Activated CD4-positive, alpha-beta memory T cell treated with anti-CD3 and anti-CD28 coated beads, Interleukin-2, amount 10 ng/mL, durations not matched to agents 7 days and 5 days (primary cell): Measurements from ENCODE around the gene SPECC1L. TPM values are rescaled to one million over a fixed set of nuclear protein-coding genes. Genes with fewer than 3 reads are reported as not detected.
A peak's percentile ranks its signal among the peaks of the same experiment; 100 is the strongest.
"Not testable (repeated sequence)": the region's sequence is repeated elsewhere in the genome, so short reads cannot be mapped to it uniquely, and the experiment has no call there.

ENCODE experiments used
- CTCF ChIA-PET: fragments of 350-600 bp; sonication (Branson Sonifier 250); formaldehyde crosslinking; loops from one replicate; lab custom pipeline; 2021; ENCODE audit warnings: antibody characterized with exemption, inconsistent platforms; lab: Charles Lee
- POLR2A ChIA-PET: fragments of 350-600 bp; sonication (Branson Sonifier 250); formaldehyde crosslinking; loops from one replicate; lab custom pipeline; 2021; ENCODE audit warnings: antibody characterized with exemption; lab: Charles Lee
- DNase-seq: peaks from one replicate; pipeline ENCODE4 v3.0.0-alpha.2; 2020
- H3K27ac Mint-ChIP-seq: one replicate; pipeline ENCODE4 v1.8.0; 2021; ENCODE audit warnings: mild to moderate bottlenecking, mixed read lengths
- H3K27me3 Mint-ChIP-seq: one replicate; pipeline ENCODE4 v1.8.0; 2021; ENCODE audit warnings: mixed read lengths
- H3K36me3 Mint-ChIP-seq: one replicate; pipeline ENCODE4 v1.8.0; 2021; ENCODE audit warnings: low read depth, mixed read lengths
- H3K4me1 Mint-ChIP-seq: one replicate; pipeline ENCODE4 v1.8.0; 2021; ENCODE audit warnings: mixed read lengths
- H3K4me3 Mint-ChIP-seq: one replicate; pipeline ENCODE4 v1.8.0; 2021; ENCODE audit warnings: mild to moderate bottlenecking, mixed read lengths
- H3K9me3 Mint-ChIP-seq: one replicate; pipeline ENCODE4 v1.8.0; 2021; ENCODE audit warnings: mixed read lengths
- total RNA-seq, 2 experiments: library from RNA; stranded (reverse); gene quantifications; one replicate each; pipeline ENCODE4 v1.2.3, GENCODE V29; 2021

Gene SPECC1L
- total RNA-seq, 2 experiments from 2014 or later: 33.2 to 37.9 TPM

DNA sequence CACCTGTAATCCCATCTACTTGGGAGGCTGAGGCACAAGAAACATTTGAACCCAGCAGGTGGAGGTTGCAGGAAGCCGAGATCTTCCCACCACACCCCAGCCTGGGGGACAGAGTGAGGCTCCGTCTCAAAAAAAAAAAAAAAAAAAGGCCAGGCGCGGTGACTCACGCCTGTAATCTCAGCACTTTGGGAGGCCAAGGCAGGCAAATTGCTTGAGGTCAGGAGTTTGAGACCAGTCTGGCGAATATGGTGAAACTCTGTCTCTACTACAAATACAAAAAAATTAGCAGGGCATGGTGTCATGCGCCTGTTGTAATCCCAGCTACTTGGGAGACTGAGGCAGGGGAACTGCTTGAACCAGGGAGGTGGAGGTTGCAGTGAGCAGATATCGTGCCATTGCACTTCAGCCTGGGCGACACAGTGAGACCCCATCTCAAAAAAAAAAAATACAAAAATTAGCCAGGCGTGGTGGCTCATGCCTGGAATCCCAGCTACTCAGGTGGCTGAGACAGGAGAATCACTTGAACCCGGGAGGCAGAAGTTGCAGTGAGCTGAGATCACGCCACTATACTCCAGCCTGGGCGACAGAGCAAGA is 32.4 kb upstream of the SPECC1L start:
- H3K9me3 Mint-ChIP-seq, H3K36me3 Mint-ChIP-seq, H3K27ac Mint-ChIP-seq, H3K4me3 Mint-ChIP-seq, H3K27me3 Mint-ChIP-seq, DNase-seq, POLR2A ChIA-PET, CTCF ChIA-PET: not testable (repeated sequence)
- peaks cover 30% of the 10 kb centered on the region for H3K4me1 Mint-ChIP-seq

DNA sequence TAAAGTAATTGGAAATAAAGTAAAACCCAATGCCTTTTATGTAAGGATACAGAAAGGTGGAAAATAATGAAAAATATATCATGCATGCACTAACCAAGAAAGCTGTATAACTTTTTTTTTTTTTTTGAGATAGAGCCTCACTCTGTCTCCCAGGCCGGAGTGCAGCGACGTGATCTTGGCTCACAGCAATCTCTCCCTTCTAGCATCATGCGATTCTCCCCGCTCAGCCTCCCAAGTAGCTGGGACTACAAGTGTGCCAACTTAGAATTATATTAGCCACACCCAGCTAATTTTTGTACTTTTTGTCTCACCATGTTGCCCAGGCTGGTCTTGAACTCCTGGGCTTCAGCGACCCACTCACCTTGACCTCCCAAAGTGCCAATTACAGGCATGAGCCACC is 30.2 kb upstream of the SPECC1L start:
- Mint-ChIP-seq H3K36me3 (no peaks in the 10 kb centered on the region), H3K27ac (no peak overlapping the region), H3K4me3 (no peak overlapping the region), H3K27me3 (peaks cover 3% of the 10 kb centered on the region), H3K4me1 (peaks cover 43% of the 10 kb centered on the region), H3K9me3 (no peaks in the 10 kb centered on the region)
- ChIA-PET POLR2A (no interaction called here), CTCF (interaction anchor here (0.7 to 4.1 kb wide), 3 partner anchors 9 to 84 kb away, joined by 3 to 30 read pairs (median 4); no protein-coding TSS in a partner anchor)
- DNase-seq: no peak

DNA sequence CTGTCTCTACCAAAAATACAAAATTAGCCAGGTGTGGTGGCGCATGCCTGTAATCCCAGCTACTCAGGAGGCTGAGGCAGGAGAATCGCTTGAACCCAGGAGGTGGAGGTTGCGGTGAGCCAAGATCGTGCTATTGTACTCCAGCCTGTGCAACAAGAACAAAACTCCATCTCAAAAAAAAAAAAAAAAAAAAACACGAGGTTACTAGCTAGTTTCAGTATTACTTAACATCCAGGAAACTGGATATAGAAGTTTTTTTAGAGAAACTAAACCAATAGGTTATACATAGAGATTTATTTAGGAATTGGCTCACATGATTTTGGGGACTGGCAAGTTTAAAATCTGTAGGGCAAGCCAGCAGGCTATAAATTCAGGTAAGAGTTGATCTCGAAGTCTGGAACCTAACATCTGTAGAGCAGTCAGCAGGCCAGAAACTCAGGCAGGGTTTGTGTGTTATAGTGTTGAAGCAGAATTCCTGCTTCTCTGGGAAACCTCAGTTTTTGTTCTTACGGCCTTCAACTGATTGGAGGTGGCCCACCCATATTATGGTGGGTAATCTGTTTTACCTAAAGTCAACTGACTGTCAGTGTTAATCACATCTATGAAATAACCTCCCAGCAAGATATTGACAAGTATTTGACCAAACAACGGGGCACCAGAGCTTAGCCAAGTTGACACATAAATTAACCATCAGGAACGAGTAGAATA is 29.5 kb upstream of the SPECC1L start:
- POLR2A ChIA-PET, DNase-seq, H3K27me3 Mint-ChIP-seq, H3K9me3 Mint-ChIP-seq, H3K4me3 Mint-ChIP-seq, H3K36me3 Mint-ChIP-seq: not testable (repeated sequence)
- H3K27ac Mint-ChIP-seq: peak overlapping the region; percentile 14
- CTCF ChIA-PET: interaction anchor here (0.6 to 4.1 kb wide), 5 partner anchors 10 to 609 kb away, joined by 3 to 30 read pairs (median 4); no protein-coding TSS in a partner anchor
- H3K4me1 Mint-ChIP-seq: peaks cover 43% of the 10 kb centered on the region

DNA sequence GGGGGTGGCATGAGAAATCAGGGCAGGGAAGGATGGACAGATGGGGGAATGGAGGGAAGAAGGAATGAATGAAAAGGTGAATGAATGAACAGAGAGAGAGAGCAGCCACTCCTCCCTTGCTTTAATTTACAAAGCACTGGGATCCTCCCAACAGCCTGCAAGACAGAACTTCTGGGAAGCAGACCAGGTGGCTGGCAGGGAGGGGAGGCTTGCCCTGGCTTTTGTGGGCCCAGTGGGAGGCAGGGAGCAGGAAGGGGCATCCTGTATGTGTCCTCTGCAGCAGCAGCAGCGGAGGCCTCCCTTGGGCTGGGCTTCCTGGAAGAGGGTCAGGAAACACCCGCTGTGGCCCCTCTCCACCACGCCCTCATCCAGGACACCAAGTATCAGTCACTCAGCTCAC is 27.2 kb upstream of the SPECC1L start:
- H3K4me1 Mint-ChIP-seq: peaks cover 42% of the 10 kb centered on the region
- ChIA-PET CTCF (interaction anchor here (1.1 to 4.1 kb wide), 7 partner anchors 12 to 125 kb away, joined by 3 to 30 read pairs (median 6); no protein-coding TSS in a partner anchor), POLR2A (interaction anchor here (0.9 to 1.1 kb wide), 2 partner anchors 52 to 87 kb away, joined by 3 to 5 read pairs; no protein-coding TSS in a partner anchor)
- peak overlapping the region; percentile 86 for H3K27ac Mint-ChIP-seq
- not testable (repeated sequence) for H3K27me3 Mint-ChIP-seq, DNase-seq, H3K36me3 Mint-ChIP-seq, H3K9me3 Mint-ChIP-seq
- peak overlapping the region; percentile 7 for H3K4me3 Mint-ChIP-seq

DNA sequence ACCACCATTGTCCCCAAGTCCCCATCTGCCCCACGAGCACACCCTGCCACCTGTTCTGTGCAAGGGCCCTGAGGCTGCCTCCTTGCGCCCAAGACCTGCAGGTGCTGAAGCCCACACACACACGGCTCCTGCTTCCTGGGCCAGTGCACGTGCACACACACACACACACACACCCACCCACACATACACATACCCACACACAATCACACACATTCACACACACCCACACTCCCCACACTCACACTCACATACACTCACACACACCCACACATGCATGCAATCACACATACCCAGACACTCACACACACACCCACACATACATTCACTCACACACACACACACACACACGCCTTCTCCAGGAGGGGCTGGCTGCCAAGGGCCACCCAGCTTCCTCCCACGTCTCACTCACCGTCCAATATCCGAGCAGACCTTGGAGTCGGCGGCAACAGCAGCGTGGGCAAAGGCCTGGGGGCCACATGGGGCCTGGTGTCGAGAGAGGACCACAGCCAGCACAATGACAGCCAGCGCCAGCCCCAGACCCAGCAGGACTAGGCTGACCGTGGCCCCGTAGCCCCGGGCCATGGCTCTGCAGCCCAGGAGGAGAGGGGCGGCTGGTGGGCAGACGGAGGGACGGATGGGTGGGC is 26.4 kb upstream of the SPECC1L start:
- no peak overlapping the region for H3K4me3 Mint-ChIP-seq
- ChIA-PET CTCF (no interaction called here), POLR2A (no interaction called here)
- H3K27me3 Mint-ChIP-seq: peaks cover 3% of the 10 kb centered on the region
- H3K27ac Mint-ChIP-seq: peak overlapping the region; percentile 71
- peaks cover 42% of the 10 kb centered on the region for H3K4me1 Mint-ChIP-seq
- DNase-seq: no peak
- no peaks in the 10 kb centered on the region for H3K9me3 Mint-ChIP-seq
- H3K36me3 Mint-ChIP-seq: no peaks in the 10 kb centered on the region

DNA sequence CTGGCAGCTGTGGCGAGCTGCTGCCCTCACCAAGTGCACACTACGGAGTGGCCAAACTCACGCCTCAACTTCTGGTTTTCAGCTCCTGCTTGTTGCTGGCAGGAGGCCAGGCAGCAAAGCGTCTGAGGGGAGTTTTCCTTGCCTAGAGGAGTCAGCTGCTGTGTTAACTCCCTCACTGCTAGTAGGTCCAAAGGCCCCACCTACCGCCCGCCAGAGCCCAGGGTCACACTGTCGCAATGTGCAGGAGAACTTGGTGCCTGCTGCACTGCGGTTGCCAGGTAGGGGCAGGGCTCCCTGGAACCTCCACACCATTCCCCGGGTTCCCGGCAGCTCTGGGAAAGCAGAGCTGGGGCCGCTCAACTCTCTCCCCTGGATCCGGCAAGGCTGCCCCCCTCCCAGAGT is 25.6 kb upstream of the SPECC1L start, which contains the start of gene GGT5:
Gene GGT5 (minus strand): TSS at position 53 of the 402 bp plus-strand sequence. CDS start 357 bp downstream, outside the sequence.
- Mint-ChIP-seq H3K27ac (peak within 1 kb of the TSS; percentile 71), H3K4me1 (peaks cover 40% of the 10 kb centered on the region)
- DNase-seq, H3K36me3 Mint-ChIP-seq, CTCF ChIA-PET, POLR2A ChIA-PET, H3K27me3 Mint-ChIP-seq, H3K9me3 Mint-ChIP-seq, H3K4me3 Mint-ChIP-seq: not testable (repeated sequence)

DNA sequence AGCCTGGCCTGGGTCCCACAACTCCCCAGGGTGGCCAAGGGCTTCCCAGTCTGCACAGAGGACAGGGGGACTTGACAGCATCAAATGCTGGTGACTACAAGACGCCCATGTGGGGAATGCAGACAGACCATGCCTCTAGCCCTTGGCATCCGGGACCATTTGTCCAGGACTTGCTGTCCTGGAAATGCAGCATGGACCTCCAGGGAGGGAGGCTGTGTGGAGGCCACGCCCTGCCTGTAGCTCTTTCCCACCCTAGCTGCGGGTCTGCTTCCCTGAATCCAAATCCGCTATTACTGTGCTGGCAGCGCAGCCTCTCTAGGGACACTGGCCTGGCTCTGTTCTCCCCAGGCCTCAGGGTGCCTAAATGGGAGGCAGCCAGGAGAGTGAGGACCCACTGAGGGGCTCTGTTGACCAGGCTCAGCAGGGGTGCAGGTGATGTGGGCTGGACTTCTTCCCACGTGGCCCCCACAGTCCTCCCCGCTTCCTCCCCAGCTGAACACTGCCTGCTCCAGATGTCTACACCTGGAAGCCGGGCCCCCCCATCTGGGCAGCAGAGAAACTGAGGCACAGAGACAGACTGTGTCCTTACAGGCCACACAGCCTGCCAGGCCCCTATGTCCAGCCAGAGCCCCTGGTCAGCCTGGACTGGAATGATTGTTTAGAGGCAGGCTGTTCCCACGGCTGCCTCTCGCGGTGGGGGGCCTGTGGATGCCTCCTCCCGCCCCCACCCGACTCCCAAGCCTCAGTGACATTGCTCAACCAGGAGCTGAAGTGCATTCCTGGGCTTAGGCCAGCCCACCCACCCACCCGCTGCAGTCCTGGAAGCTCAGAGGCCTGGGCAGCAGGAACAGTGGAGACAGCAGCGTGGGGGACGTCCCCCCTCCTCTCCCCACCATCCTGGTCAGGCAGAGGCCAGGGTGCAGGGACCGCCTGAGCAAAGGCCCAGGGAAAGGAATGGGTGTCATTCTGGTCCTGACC is 24.8 kb upstream of the SPECC1L start:
- H3K27ac Mint-ChIP-seq, H3K36me3 Mint-ChIP-seq, POLR2A ChIA-PET, DNase-seq, H3K4me3 Mint-ChIP-seq, H3K27me3 Mint-ChIP-seq, H3K9me3 Mint-ChIP-seq, CTCF ChIA-PET: not testable (repeated sequence)
- H3K4me1 Mint-ChIP-seq: peaks cover 33% of the 10 kb centered on the region

DNA sequence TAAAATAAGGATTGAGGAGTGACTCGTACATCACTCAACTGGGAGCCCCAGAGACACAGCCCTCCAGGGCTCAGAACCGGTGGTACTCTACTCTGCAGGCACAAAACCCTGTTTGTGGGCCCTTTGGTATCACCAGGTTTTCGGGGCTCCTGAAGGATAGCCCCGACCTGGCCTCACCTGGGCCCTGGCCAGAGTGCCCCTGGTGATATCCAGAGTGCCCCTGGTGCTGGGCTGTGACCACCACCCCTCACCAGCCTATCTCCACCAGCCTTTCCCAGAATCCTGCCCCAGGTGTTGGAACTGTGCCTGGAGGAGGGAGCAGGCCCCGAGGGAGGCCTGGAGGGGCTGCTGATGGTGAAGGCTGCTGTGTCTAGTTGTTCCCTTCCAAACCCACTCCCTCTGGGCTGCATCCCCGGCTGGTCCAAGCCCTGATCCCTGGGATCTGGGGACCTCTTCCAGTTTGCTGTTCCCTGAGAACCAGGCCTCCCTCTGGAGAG is 23.6 kb upstream of the SPECC1L start:
- CTCF ChIA-PET: interaction anchor here (0.7 to 1.1 kb wide), 4 partner anchors 28 to 57 kb away, joined by 3 to 13 read pairs (median 4); no protein-coding TSS in a partner anchor
- Mint-ChIP-seq H3K27me3 (peaks cover 3% of the 10 kb centered on the region), H3K4me1 (peaks cover 24% of the 10 kb centered on the region), H3K27ac (no peak overlapping the region), H3K36me3 (no peaks in the 10 kb centered on the region), H3K9me3 (no peaks in the 10 kb centered on the region), H3K4me3 (no peak overlapping the region)
- POLR2A ChIA-PET: no interaction called here
- no peak for DNase-seq

DNA sequence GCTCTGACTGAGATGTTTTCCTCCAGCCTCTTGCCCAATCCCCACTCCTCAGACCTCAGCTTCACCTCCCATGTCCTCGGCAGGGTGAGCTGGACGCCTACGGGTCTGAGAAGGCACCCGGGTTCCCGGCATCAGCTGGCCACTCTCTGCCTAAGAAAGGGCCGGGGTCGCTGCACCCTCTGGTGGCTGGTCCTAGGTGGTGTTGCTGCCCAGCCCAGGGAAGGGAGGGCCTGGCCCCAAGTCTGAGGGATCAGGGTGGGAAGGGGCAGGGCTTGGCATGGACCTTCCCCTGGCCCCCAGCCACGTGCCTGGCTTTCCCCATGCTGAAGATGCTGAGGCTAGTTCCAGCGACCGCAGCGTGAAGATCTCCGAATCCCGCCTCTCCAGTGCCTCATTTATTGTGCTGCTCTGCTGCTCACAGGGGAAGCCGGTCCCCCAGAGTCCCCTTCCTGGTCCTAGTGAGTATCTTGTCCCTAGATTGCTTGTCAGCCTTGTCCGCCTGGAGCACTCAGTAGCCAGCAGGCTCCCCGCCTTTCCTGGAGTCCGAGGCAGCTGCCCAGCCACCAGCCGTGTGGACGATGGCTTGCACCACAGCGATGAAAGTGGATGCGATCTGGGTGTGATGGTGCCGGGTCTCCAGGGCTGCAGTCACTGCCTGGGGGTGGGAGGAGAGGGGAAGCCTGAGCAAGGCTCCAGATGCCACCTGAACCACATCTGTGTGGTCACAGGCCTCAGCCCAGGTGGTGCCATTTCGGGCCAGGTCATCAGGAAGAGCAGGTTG is 22.9 kb upstream of the SPECC1L start:
- POLR2A ChIA-PET: no interaction called here

DNA sequence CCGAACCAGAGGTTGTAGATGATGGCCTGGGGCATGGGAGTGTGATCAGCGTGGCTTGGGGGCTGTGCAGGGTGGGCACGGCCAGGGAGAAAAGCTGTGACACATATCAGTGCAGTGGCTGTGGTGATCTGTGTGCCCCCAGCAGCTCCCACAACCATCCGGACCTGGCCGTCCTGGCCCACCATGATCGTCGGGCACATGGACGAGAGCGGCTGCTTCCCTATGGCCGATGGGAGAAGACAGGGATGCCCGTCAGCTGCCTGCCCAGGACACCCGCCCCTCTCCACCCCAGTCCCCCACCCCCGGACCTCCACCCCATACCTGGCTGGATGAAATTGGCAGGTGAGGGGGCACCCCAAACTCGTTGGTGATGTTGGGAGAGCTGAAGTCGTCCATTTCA is 22.0 kb upstream of the SPECC1L start:
- H3K4me1 Mint-ChIP-seq, CTCF ChIA-PET, H3K4me3 Mint-ChIP-seq, POLR2A ChIA-PET, H3K27me3 Mint-ChIP-seq, H3K27ac Mint-ChIP-seq, H3K36me3 Mint-ChIP-seq, H3K9me3 Mint-ChIP-seq, DNase-seq: not testable (repeated sequence)

More for the DNA sequence above, 22.9 kb upstream of the SPECC1L start:
- peak; percentile 64 for DNase-seq
- Mint-ChIP-seq H3K36me3 (no peaks in the 10 kb centered on the region), H3K4me3 (no peak overlapping the region), H3K27ac (no peak overlapping the region), H3K9me3 (no peaks in the 10 kb centered on the region), H3K4me1 (peaks cover 17% of the 10 kb centered on the region), H3K27me3 (peaks cover 3% of the 10 kb centered on the region)
- CTCF ChIA-PET: interaction anchor here (0.7 to 1.1 kb wide), 4 partner anchors 29 to 58 kb away, joined by 3 to 13 read pairs (median 4); no protein-coding TSS in a partner anchor

DNA sequence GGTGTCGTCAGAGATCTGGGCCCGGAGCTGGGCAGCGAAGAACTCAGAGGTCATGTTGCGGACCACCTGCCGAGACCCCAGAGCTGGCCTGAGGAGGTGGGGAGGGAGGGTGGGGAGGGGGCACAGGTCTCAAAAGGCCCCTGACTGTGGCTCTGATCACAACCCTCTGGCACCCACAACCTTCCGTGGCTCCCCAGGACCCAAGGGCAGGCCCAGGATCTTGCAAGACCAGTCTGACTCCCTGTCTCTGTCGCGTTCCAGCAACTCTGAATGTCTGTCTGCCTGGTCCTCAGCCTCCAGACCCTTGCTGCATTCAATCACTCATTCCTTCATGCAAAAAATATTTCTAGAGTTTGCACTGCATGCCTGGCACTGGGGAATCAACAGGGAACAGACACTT is 21.2 kb upstream of the SPECC1L start:
- H3K4me1 Mint-ChIP-seq, H3K27me3 Mint-ChIP-seq, H3K27ac Mint-ChIP-seq, DNase-seq, POLR2A ChIA-PET, H3K4me3 Mint-ChIP-seq, CTCF ChIA-PET, H3K9me3 Mint-ChIP-seq, H3K36me3 Mint-ChIP-seq: not testable (repeated sequence)
